HL-60 (cell line): ENCODE results near the gene GZMM.

Experiments used
- POLR2AphosphoS5 ChIP-seq: IDR thresholded peaks from 2 replicates; pipeline ENCODE4 v1.6.1; 2012; ENCODE audit warnings: low read depth
- TF ChIP-seq, protein P1 (sequence below): IDR thresholded peaks from one replicate; pipeline ENCODE4 v1.5.1; 2011; ENCODE audit warnings: low read length, control low read depth, inconsistent platforms; ENCODE audit not compliant: insufficient read depth

DNA sequence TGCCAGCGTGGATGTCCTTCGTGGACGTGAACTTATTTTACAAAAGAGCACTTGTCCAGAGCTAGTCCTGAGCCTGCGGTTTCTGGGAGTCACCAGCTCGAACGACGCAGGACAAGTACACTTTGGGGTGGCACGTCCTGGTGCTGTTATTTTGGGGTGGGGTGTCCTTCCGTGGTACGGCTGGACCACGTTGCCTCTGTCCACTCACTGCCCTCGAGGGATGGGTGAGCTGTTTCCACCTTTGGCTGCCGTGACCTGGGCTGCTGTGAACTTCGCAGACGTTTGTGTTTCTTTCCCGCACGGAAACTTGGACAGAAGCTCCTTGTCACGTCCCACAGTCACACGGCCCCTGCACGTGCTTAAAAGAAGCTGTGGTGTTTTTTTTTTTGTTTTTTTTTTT, 11.0 kb downstream of the GZMM start:
- TF ChIP-seq, protein P1, sequence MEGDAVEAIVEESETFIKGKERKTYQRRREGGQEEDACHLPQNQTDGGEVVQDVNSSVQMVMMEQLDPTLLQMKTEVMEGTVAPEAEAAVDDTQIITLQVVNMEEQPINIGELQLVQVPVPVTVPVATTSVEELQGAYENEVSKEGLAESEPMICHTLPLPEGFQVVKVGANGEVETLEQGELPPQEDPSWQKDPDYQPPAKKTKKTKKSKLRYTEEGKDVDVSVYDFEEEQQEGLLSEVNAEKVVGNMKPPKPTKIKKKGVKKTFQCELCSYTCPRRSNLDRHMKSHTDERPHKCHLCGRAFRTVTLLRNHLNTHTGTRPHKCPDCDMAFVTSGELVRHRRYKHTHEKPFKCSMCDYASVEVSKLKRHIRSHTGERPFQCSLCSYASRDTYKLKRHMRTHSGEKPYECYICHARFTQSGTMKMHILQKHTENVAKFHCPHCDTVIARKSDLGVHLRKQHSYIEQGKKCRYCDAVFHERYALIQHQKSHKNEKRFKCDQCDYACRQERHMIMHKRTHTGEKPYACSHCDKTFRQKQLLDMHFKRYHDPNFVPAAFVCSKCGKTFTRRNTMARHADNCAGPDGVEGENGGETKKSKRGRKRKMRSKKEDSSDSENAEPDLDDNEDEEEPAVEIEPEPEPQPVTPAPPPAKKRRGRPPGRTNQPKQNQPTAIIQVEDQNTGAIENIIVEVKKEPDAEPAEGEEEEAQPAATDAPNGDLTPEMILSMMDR: no peak
- no peak for TF ChIP-seq POLR2AphosphoS5
